Fibroblast of lung (primary cell): ENCODE results near the gene ASTL.

ENCODE experiments used
- CTCF ChIP-seq, 2 donors: IDR thresholded peaks in 1 of 2; conservative IDR thresholded peaks in 1 of 2; 1 replicate in 1 of 2; 2 replicates in 1 of 2; pipeline ENCODE4 v1.5.1; 2011 to 2012; ENCODE audit warnings: low read length in 2 of 2, control low read depth in 1 of 2, inconsistent platforms in 1 of 2, low read depth in 1 of 2, mild to moderate bottlenecking in 1 of 2
- EZH2 ChIP-seq: IDR thresholded peaks from 2 replicates; pipeline ENCODE4 v1.5.1; 2012; ENCODE audit warnings: low read length, control low read depth, mild to moderate bottlenecking; ENCODE audit errors: missing control alignments

GRCh38 chr2:96105152-96105915, 33.0 kb downstream of the ASTL start:
- TF ChIP-seq CTCF (conservative IDR thresholded peaks at IDR 0.05 in 1 of 2, IDR thresholded peaks at IDR 0.05 in 1 of 2; ENCODE audit: low read depth in 1 of 2, low read length in 2 of 2) (no peak), EZH2 (no peak)
